Heart right ventricle (tissue), 16 donors: ENCODE data around the gene PANX2. TPM values are rescaled to one million over a fixed set of nuclear protein-coding genes. Genes with fewer than 3 reads are reported as not detected.
A peak's percentile ranks its signal among the peaks of the same experiment; 100 is the strongest.

Experiments used
- ATAC-seq, 8 donors: fragments of 200-7000 bp; cut with Tn5 transposase; one replicate each; pipeline ENCODE4 v1.9.1; 2020; ENCODE audit warnings: mild to moderate bottlenecking in 8 of 8, moderate library complexity in 8 of 8, moderate number of reproducible peaks in 1 of 8
- DNase-seq, 2 donors: peaks; one replicate each; pipeline ENCODE4 v3.0.0-alpha.2; 2020
- H3K27ac ChIP-seq, 10 donors: fragments of 200-600 bp; sonication (generic) in 2 of 10; one replicate each; pipeline versions ENCODE4 v1.5.0 to v1.8.0; 2020 to 2022; ENCODE audit warnings: mild to moderate bottlenecking in 3 of 10
- H3K27me3 ChIP-seq, 7 donors: fragments of 200-600 bp; one replicate each; pipeline ENCODE4 v1.8.0; 2021 to 2022; ENCODE audit warnings: mild to moderate bottlenecking in 2 of 7
- H3K36me3 ChIP-seq, 9 donors: fragments of 200-600 bp; sonication (generic) in 1 of 9; one replicate each; pipeline versions ENCODE4 v1.5.0 to v1.8.0; 2020 to 2022; ENCODE audit warnings: mild to moderate bottlenecking in 2 of 9
- H3K4me1 ChIP-seq, 9 donors: fragments of 200-600 bp; sonication (generic) in 1 of 9; one replicate each; pipeline versions ENCODE4 v1.5.0 to v1.8.0; 2020 to 2022; ENCODE audit warnings: mild to moderate bottlenecking in 4 of 9
- H3K4me3 ChIP-seq, 10 donors: fragments of 200-600 bp; sonication (generic) in 2 of 10; one replicate each; pipeline versions ENCODE4 v1.5.0 to v1.8.0; 2020 to 2022; ENCODE audit warnings: mild to moderate bottlenecking in 7 of 10, moderate library complexity in 2 of 10
- H3K9me3 ChIP-seq, 11 donors: fragments of 200-600 bp in 10 of 11; sonication (generic) in 2 of 11; one replicate each; pipeline versions ENCODE4 v1.5.0 to v1.8.0; 2013 to 2022; ENCODE audit warnings: mild to moderate bottlenecking in 2 of 11, control low read depth in 1 of 11, moderate library complexity in 1 of 11
- WGBS, 2 donors: extraction: QIAGEN DNeasy Blood & Tissue Kit; methylation state at CpG; one replicate each; pipeline ENCODE4 v1.1.7; 2013; ENCODE audit warnings: inconsistent platforms in 1 of 2; 5-methylcytosine and 5-hydroxymethylcytosine counted together
- intact Hi-C, 10 donors: fragments of 100-400 bp; cut with DNase I; formaldehyde crosslinking; loops; one replicate each; pipeline versions ENCODE4 v1.11.1 to v1.14.2; 2022
- long read RNA-seq, 3 donors: library from polyadenylated mRNA; unstranded; transcript quantifications; one replicate each; pipeline ENCODE4 v2.0.0, GENCODE V29; 2020 to 2021
- polyA plus RNA-seq, 2 donors: library from polyadenylated mRNA; stranded (reverse); fragments of 200-250 nt; gene quantifications; one replicate each; pipeline ENCODE4 v1.2.3, GENCODE V29; 2013
- total RNA-seq, 10 donors: library from RNA; stranded (reverse); fragmentation: NEBNext Ultra II Directional in 3 of 10; extraction: Animal tissue kit (Norgen Biotek cat#: 25700) in 3 of 10; gene quantifications; one replicate each; pipeline versions ENCODE4 v1.2.1 to v1.2.4, GENCODE V29; 2021 to 2023
- TF ChIP-seq, protein P1 (sequence below), 9 donors: fragments of 200-600 bp; sonication (generic) in 2 of 9; IDR thresholded peaks; one replicate each; pipeline versions ENCODE4 v1.5.0 to v1.8.0; 2021 to 2022; ENCODE audit warnings: antibody characterized with exemption in 9 of 9, mild to moderate bottlenecking in 5 of 9, moderate library complexity in 1 of 9
- donor health status: Arrhythmogenic right ventricular cardiomyopathy.
- donor health status: ischemic (EF 13 %, LVEDD 7.1; RV severe dilation, severe dysfunction).
- donor health status: healthy with polysubstance abuse.
- donor health status: DM: no; HTN: yes; CAD: no.
- donor health status: DM: no; HTN: no; CAD: no.
- donor health status: ischemic (EF 25% LVEDD 6.9; RV normal size, moderate dysfunction).
- donor health status: ischemic (EF 25% LVEDD 5.7; RV mildly dilated, moderate dysfunction).
- donor health status: healthy.
- donor health status: DM: yes; HTN: yes; CAD: no.
- donor health status: Ischemic cardiomyopathy.
- donor health status: ischemic (EF 35%, LVEDD 5.7; RV mildly dilated, moderate dysfunction).
- donor health status: nonischemic (EF 11% LVEDD 7.7; RV severe dilation, severe dysfunction).
- donor health status: DM: yes; HTN: yes; CAD: no.
- donor health status: PGD.
- donor health status: ischemic (EF 29% LVEDD 5.4; RV normal size, mild dysfunction).
- donor health status: nonischemic (EF 23%, LVEDD 6.1; RV moderate dilation, normal function).

Gene PANX2
- total RNA-seq (under 1 TPM in 7 of 10 donors, not detected in 3; 0.15 to 0.61 (median 0.22) TPM), polyA plus RNA-seq (under 1 TPM; 0.07 to 0.09 TPM)
- long read RNA-seq, donor 1 = 0 reads
- long read RNA-seq, donor 2 = 0 reads
- long read RNA-seq, donor 3 = 0 reads

- H3K36me3 ChIP-seq = no peaks in the 10 kb centered on the region
- intact Hi-C loops = no loop called here
- peak within 1 kb of the TSS in 9 of 10 donors; percentile 28 to 45 (median 40) for H3K4me3 ChIP-seq
- 5 to 7% methylated on average over 53 to 104 of the region's 105 CpGs for WGBS, 2 donors
- H3K27me3 ChIP-seq = peaks cover 5 to 58% (median 47%) of the 10 kb centered on the region in 7 donors
- no peak within 1 kb of the TSS for H3K27ac ChIP-seq
- DNase-seq (no peak), ATAC-seq (no peak)
- no peaks in the 10 kb centered on the region for H3K9me3 ChIP-seq
- H3K4me1 ChIP-seq = peaks cover 0 to 13% (median 6%) of the 10 kb centered on the region in 9 donors
- TF ChIP-seq, protein P1, sequence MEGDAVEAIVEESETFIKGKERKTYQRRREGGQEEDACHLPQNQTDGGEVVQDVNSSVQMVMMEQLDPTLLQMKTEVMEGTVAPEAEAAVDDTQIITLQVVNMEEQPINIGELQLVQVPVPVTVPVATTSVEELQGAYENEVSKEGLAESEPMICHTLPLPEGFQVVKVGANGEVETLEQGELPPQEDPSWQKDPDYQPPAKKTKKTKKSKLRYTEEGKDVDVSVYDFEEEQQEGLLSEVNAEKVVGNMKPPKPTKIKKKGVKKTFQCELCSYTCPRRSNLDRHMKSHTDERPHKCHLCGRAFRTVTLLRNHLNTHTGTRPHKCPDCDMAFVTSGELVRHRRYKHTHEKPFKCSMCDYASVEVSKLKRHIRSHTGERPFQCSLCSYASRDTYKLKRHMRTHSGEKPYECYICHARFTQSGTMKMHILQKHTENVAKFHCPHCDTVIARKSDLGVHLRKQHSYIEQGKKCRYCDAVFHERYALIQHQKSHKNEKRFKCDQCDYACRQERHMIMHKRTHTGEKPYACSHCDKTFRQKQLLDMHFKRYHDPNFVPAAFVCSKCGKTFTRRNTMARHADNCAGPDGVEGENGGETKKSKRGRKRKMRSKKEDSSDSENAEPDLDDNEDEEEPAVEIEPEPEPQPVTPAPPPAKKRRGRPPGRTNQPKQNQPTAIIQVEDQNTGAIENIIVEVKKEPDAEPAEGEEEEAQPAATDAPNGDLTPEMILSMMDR (IDR thresholded peaks at IDR 0.05) = no peak
These were observed at the start of gene PANX2 for GRCh38 chr22:50170453-50171318. TSS of gene PANX2 (plus strand) at chr22:50170731. CDS start at chr22:50170731, 0 bp downstream.

- H3K27ac ChIP-seq = no peak overlapping the region
- H3K9me3 ChIP-seq = peaks cover 0 to 24% (median 3%) of the 10 kb centered on the region in 11 donors
- peaks cover 0 to 28% (median 20%) of the 10 kb centered on the region in 9 donors for H3K4me1 ChIP-seq
- 80% methylated on average over 11 of the region's 11 CpGs for WGBS, 2 donors
- no peak overlapping the region for H3K4me3 ChIP-seq
- peaks cover 0 to 17% (median 7%) of the 10 kb centered on the region in 7 donors for H3K27me3 ChIP-seq
- TF ChIP-seq, protein P1 (IDR thresholded peaks at IDR 0.05) = no peak
- no peak for ATAC-seq
- intact Hi-C loops = no loop called here
- H3K36me3 ChIP-seq = no peaks in the 10 kb centered on the region
- no peak for DNase-seq
These were observed 49.3 kb upstream of the PANX2 start for GRCh38 chr22:50121202-50121740.

GRCh38 chr22:50123119-50123518 lies 47.4 kb upstream of the PANX2 start:
- Histone ChIP-seq H3K36me3 (no peaks in the 10 kb centered on the region), H3K4me3 (no peak overlapping the region), H3K4me1 (peaks cover 0 to 28% (median 19%) of the 10 kb centered on the region in 9 donors), H3K27me3 (peaks cover 0 to 5% (median under 1%) of the 10 kb centered on the region in 7 donors), H3K9me3 (peaks cover 0 to 24% (median 3%) of the 10 kb centered on the region in 11 donors), H3K27ac (no peak overlapping the region)
- WGBS, 2 donors = 91 to 93% methylated on average over 4 of the region's 4 CpGs
- ATAC-seq (no peak), DNase-seq (no peak)
- TF ChIP-seq, protein P1 (IDR thresholded peaks at IDR 0.05) = no peak
- intact Hi-C loops = no loop called here

- Histone ChIP-seq H3K4me3 (no peak overlapping the region), H3K9me3 (peaks cover 0 to 24% (median 3%) of the 10 kb centered on the region in 11 donors), H3K27me3 (peaks cover 0 to 15% (median 0%) of the 10 kb centered on the region in 7 donors), H3K36me3 (no peaks in the 10 kb centered on the region), H3K27ac (no peak overlapping the region), H3K4me1 (peaks cover 0 to 12% (median 2%) of the 10 kb centered on the region in 9 donors)
- TF ChIP-seq, protein P1 (IDR thresholded peaks at IDR 0.05) = no peak
- DNase-seq (no peak), ATAC-seq (no peak)
- intact Hi-C loops = no loop called here
- 82 to 84% methylated on average over 9 of the region's 9 CpGs for WGBS, 2 donors
These were observed 45.5 kb upstream of the PANX2 start for GRCh38 chr22:50125029-50125428.
